Mucosa of descending colon (tissue), 3 donors: ENCODE data around the gene DLG2. TPM values are rescaled to one million over a fixed set of nuclear protein-coding genes. Genes with fewer than 3 reads are reported as not detected.
"Not testable (repeated sequence)": the region's sequence is repeated elsewhere in the genome, so short reads cannot be mapped to it uniquely, and the experiment has no call there.

Experiments used
- ATAC-seq: fragments of 200-7000 bp; cut with Tn5 transposase; one replicate; pipeline ENCODE4 v1.9.1; 2020; ENCODE audit warnings: mild to moderate bottlenecking, moderate library complexity
- DNase-seq, 3 donors: peaks; one replicate each; pipeline ENCODE4 v3.0.0-alpha.2; 2020
- H3K36me3 ChIP-seq: fragments of 200-600 bp; one replicate; pipeline ENCODE4 v1.8.0; 2021; ENCODE audit warnings: low read depth, mild to moderate bottlenecking
- H3K4me1 ChIP-seq: fragments of 200-600 bp; one replicate; pipeline ENCODE4 v1.8.0; 2021; ENCODE audit warnings: low read depth, mild to moderate bottlenecking
- H3K4me3 ChIP-seq: fragments of 200-600 bp; one replicate; pipeline ENCODE4 v1.8.0; 2021; ENCODE audit warnings: mild to moderate bottlenecking
- H3K9me3 ChIP-seq: fragments of 200-600 bp; one replicate; pipeline ENCODE4 v1.8.0; 2021; ENCODE audit warnings: mild to moderate bottlenecking
- intact Hi-C, 2 donors: fragments of 100-400 bp; cut with DNase I in 1 of 2; cut with micrococcal nuclease in 1 of 2; formaldehyde crosslinking; loops; one replicate each; pipeline versions ENCODE4 v1.11.0 to v1.11.1; 2022; cut with DNase I, micrococcal nuclease
- total RNA-seq, 3 donors: library from RNA; stranded (reverse); fragmentation: NEBNext Ultra II Directional in 2 of 3; extraction: Animal tissue kit (Norgen Biotek cat#: 25700) in 2 of 3; gene quantifications; one replicate each; pipeline versions ENCODE4 v1.2.1 to v1.2.4, GENCODE V29; 2021 to 2023
- TF ChIP-seq, protein P1 (sequence below): fragments of 200-600 bp; IDR thresholded peaks from one replicate; pipeline ENCODE4 v1.8.0; 2022; ENCODE audit warnings: antibody characterized with exemption, mild to moderate bottlenecking
- donor health status: DM: no; HTN: no; CAD: no; lungs with moderate emphysema.
- donor health status: DM: no; HTN: no; CAD: no.
- donor health status: DM: no; HTN: yes; CAD: no.

DLG2 gene
- total RNA-seq, 3 donors from 2014 or later = 2.1 to 11.1 (median 2.4) TPM

GRCh38 chr11:83601914-83602527, 2025.1 kb downstream of the DLG2 start:
- Histone ChIP-seq H3K9me3 (no peaks in the 10 kb centered on the region), H3K4me1 (no peaks in the 10 kb centered on the region), H3K36me3 (no peaks in the 10 kb centered on the region), H3K4me3 (no peak overlapping the region)
- DNase-seq = no peak
- ATAC-seq = no peak
- TF ChIP-seq, protein P1, sequence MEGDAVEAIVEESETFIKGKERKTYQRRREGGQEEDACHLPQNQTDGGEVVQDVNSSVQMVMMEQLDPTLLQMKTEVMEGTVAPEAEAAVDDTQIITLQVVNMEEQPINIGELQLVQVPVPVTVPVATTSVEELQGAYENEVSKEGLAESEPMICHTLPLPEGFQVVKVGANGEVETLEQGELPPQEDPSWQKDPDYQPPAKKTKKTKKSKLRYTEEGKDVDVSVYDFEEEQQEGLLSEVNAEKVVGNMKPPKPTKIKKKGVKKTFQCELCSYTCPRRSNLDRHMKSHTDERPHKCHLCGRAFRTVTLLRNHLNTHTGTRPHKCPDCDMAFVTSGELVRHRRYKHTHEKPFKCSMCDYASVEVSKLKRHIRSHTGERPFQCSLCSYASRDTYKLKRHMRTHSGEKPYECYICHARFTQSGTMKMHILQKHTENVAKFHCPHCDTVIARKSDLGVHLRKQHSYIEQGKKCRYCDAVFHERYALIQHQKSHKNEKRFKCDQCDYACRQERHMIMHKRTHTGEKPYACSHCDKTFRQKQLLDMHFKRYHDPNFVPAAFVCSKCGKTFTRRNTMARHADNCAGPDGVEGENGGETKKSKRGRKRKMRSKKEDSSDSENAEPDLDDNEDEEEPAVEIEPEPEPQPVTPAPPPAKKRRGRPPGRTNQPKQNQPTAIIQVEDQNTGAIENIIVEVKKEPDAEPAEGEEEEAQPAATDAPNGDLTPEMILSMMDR = no peak
- intact Hi-C loops = no loop called here

DNA sequence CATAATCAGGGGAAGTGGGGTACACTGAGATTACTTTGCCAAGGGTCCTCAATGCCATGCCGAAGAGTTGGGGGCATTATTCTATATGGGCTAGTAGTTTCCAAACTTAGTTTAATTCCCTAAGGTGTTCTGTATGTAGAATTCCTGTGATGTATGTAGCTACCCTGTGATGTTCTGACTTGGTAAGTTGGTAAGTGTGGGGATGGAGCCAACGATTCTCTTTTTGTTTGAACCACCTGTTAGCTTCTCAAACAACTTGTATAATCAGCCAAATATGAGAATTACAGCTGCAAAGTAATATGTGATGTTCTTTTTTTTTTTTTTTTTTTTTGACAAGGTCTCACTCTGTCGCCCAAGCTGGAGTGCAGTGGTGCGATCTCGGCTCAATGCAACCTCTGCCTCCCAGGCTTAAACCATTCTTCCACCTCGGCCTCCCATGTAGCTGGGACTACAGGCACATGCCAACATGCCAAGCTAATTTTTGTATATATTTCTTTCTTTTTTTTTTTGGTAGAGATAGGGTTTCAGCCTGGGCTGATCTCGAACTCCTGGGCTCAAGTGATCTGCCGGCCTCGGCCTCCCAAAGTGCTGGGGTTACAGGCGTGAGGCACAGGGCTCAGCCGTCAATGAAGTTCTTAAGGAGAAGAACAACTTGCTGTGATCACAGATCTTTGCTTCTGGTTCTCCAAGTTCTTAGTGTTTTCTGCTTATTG, 2025.8 kb downstream of the DLG2 start:
- Histone ChIP-seq H3K4me3 (no peak overlapping the region), H3K36me3 (no peaks in the 10 kb centered on the region), H3K4me1 (no peaks in the 10 kb centered on the region), H3K9me3 (no peaks in the 10 kb centered on the region)
- ATAC-seq = no peak
- intact Hi-C loops = no loop called here
- TF ChIP-seq, protein P1 = no peak
- DNase-seq = no peak

GRCh38 chr11:83600661-83601060, 2026.5 kb downstream of the DLG2 start:
- DNase-seq = no peak
- H3K36me3 ChIP-seq = no peaks in the 10 kb centered on the region
- intact Hi-C loops = no loop called here
- H3K9me3 ChIP-seq = no peaks in the 10 kb centered on the region
- TF ChIP-seq, protein P1 = no peak
- no peaks in the 10 kb centered on the region for H3K4me1 ChIP-seq
- no peak for ATAC-seq
- no peak overlapping the region for H3K4me3 ChIP-seq

DNA sequence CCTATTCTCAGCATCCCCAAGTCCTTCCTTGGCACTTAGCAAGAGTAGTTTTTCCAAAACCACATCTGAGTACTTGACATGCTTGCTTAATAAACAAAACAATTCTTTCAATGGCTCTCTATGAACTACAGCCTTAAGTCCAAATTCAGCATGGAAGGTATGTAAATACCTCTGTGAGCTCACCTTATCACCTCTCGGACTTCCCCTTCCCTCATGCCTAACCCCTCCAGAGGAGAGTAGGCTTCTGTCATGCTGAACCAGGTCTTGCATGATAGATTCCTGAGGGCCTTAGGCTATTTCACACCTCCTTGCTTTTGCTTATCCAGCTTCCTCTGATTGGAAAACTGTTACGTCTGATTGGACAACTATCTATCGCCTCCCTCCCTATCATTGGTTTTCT, 2028.1 kb downstream of the DLG2 start:
- intact Hi-C loops = no loop called here
- Histone ChIP-seq H3K4me1 (no peaks in the 10 kb centered on the region), H3K36me3 (no peaks in the 10 kb centered on the region), H3K4me3 (no peak overlapping the region), H3K9me3 (no peaks in the 10 kb centered on the region)
- TF ChIP-seq, protein P1 = no peak
- ATAC-seq (no peak), DNase-seq (no peak)

DNA sequence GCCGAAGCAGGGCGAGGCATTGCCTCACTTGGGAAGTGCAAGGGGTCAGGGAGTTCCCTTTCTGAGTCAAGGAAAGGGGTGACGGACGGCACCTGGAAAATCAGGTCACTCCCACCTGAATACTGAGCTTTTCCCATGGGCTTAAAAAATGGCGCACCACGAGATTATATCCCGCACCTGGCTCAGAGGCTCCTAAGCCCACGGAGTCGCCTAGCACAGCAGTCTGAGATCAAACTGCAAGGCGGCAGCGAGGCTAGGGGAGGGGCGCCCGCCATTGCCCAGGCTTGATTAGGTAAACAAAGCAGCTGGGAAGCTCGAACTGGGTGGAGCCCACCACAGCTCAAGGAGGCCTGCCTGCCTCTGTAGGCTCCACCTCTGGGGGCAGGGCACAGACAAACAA, 2039.3 kb downstream of the DLG2 start:
- ATAC-seq, H3K4me3 ChIP-seq, H3K9me3 ChIP-seq, H3K4me1 ChIP-seq, DNase-seq, intact Hi-C loops, H3K36me3 ChIP-seq: not testable (repeated sequence)

- DNase-seq = no peak
- Histone ChIP-seq H3K4me3 (no peak overlapping the region), H3K4me1 (no peaks in the 10 kb centered on the region), H3K36me3 (no peaks in the 10 kb centered on the region), H3K9me3 (no peaks in the 10 kb centered on the region)
- no peak for ATAC-seq
- TF ChIP-seq, protein P1 = no peak
- intact Hi-C loops = no loop called here
Measured at GRCh38 chr11:83583757-83584366, 2043.3 kb downstream of the DLG2 start.
